Putamen (tissue), 1 donor: ENCODE data around the gene ITGAL.
"Not testable (repeated sequence)": the region's sequence is repeated elsewhere in the genome, so short reads cannot be mapped to it uniquely, and the experiment has no call there.

Experiments
- DNase-seq: peaks from one replicate; pipeline ENCODE4 v3.0.0-alpha.2; 2016; ENCODE audit warnings: low spot score

Gene ITGAL

GRCh38 chr16:30472328-30472942 is at the start of gene ITGAL:
Gene ITGAL (plus strand): TSS chr16:30472742. CDS start chr16:30472838, 96 bp downstream.
- peak; percentile 31 for DNase-seq

- no peak for DNase-seq
These were observed 44.5 kb upstream of the ITGAL start for GRCh38 chr16:30428055-30428454.

GRCh38 chr16:30429418-30429677 is 43.2 kb upstream of the ITGAL start:
- DNase-seq: no peak

GRCh38 chr16:30429678-30430427 is 42.7 kb upstream of the ITGAL start, which contains the start of gene DCTPP1:
Gene DCTPP1 (minus strand): TSS chr16:30430030. CDS start chr16:30429980, 50 bp downstream.
- DNase-seq: peak; percentile 97

GRCh38 chr16:30430428-30430970 is 42.0 kb upstream of the ITGAL start:
- no peak for DNase-seq

- no peak for DNase-seq
These were observed 37.7 kb upstream of the ITGAL start for GRCh38 chr16:30434852-30435251.

- DNase-seq: no peak
These were observed 35.0 kb upstream of the ITGAL start for GRCh38 chr16:30437511-30438046.

- no peak for DNase-seq
These were observed 33.7 kb upstream of the ITGAL start for GRCh38 chr16:30438835-30439234.

- DNase-seq: no peak
These were observed 32.7 kb upstream of the ITGAL start for GRCh38 chr16:30439720-30440348.

- DNase-seq: no peak
These were observed 28.9 kb upstream of the ITGAL start for GRCh38 chr16:30443631-30444030.

- no peak for DNase-seq
These were observed 28.1 kb upstream of the ITGAL start for GRCh38 chr16:30444231-30445148.

GRCh38 chr16:30445149-30445407 is 27.5 kb upstream of the ITGAL start:
- no peak for DNase-seq

- DNase-seq: peak; percentile 95
These were observed 26.9 kb upstream of the ITGAL start, which contains the start of gene SEPHS2 for GRCh38 chr16:30445408-30446202. Gene SEPHS2 (minus strand): TSS chr16:30445874. CDS start chr16:30445727, 147 bp downstream.

- no peak for DNase-seq
These were observed 26.3 kb upstream of the ITGAL start for GRCh38 chr16:30446203-30446595.

- DNase-seq: no peak
These were observed 24.9 kb upstream of the ITGAL start for GRCh38 chr16:30447512-30448226.

- no peak for DNase-seq
These were observed 23.5 kb upstream of the ITGAL start for GRCh38 chr16:30449116-30449435.

- DNase-seq: not testable (repeated sequence)
These were observed 19.6 kb upstream of the ITGAL start for GRCh38 chr16:30452709-30453580.

- DNase-seq: no peak
These were observed 16.2 kb upstream of the ITGAL start for GRCh38 chr16:30456302-30456701.

- DNase-seq: no peak
These were observed 15.3 kb upstream of the ITGAL start for GRCh38 chr16:30457256-30457655.
